HG03460 (cell line): Measurements from ENCODE around the gene ZFP36L1.
A peak's percentile ranks its signal among the peaks of the same experiment; 100 is the strongest.

Source experiments
- ATAC-seq: cut with Tn5 transposase; IDR thresholded peaks from one replicate; pipeline ENCODE4 v1.9.1; 2021; ENCODE audit not compliant: unreplicated experiment

ZFP36L1 gene

DNA sequence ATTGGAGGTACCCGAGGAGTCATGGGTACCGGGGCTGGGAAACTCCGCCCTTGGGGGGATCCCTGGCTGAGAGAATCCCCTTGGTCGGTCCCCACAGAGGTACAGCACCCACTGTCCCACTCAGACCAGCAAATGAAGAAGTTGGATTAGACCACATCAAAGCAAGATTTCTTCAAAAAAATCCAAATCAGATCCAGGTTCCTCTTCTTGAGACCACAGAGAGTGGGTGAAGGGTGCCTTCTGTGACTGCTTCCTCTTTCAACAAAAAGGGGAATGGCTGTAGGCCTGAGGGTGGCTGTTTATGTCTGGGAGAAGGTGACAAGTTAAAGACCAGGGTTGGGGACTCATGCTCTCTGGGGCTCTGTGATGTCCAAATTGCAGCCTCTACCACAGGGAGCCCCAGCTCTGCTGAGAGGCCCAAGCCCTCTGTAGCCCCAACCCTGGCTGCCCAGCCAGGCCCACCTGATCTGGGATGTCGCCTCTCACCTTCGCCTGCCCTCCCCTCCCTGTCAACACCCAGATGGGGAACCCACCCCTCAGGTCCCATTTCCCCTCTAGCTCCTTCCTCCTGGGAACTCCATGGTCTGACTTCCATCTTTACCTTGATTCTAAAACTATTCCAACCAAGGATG is 50.9 kb downstream of the ZFP36L1 start:
- ATAC-seq: peak; percentile 82

- ATAC-seq: no peak
Observed at GRCh38 chr14:68741477-68741791, 51.4 kb downstream of the ZFP36L1 start.

DNA sequence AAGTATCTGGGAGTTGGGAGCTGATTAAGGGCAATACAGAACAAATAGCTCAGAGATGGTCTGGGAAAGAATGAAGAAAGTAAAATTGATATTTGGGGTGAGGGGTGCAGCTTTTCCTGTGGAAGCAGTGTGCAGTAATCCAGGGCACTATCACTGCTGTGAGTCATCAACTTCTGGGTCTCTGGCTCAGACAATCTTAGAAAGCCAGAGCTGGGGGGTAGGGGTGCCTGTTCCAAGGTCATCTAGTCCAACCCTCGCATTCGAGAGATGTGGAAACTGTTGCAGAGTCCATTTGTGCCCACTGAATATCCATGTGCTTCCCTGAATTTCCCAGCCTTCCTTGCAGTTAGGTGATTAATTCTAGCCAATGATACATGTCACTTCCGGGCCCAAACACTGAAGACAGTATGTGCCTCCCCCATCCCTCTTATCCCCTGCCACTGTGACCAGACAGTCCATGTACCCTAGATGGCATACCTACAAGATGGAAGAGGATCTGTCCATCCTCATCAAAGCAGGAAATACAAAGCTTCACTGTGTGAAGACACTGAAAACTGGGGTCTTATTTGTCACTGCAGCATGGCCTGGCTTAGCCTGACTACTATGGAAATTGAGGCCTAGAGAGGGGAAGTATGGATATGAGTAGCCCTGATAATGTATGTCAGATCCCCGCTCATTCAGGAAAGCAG is 51.9 kb downstream of the ZFP36L1 start:
- ATAC-seq: no peak

DNA sequence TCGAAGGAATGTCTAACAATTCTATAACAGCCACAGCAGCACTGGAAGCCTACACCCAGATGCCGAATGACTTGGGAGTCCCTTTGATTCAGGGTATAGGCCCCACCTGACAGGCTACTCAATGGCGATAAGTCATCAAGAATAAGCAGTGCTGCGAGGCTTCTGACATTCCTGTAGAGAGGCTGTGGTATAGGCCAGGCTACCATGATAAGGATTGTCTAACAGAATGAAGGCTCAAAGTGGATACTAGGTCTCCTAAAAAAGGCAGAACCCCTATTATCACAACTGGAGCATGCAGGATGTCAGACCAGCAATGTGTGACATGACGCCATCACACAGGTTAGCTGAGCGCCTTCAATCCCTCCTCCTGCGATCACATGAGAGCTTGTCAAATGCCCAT is 53.2 kb downstream of the ZFP36L1 start:
- ATAC-seq: no peak

DNA sequence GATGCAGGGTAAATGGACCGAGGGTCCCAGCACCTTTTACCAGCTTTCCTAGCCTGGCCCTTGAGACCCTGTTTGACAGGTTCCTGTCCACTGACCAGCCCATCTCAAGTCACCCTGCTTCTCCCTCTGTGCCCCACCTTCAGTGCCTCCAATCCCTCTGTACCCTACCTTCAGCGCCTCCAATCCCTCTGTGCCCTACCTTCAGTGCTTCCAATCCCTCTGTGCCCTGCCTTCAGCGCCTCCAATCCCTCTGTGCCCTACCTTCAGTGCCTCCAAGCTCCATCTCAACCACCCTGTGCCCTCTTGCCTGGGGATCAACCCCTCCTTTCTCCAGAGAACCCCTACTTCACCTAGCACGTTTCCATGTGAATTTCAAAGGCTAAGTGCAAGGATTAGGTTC is 54.3 kb downstream of the ZFP36L1 start:
- ATAC-seq: no peak
